HG02798 (cell line): ENCODE measurements around the gene UNC13B.
"Not testable (repeated sequence)": the region's sequence is repeated elsewhere in the genome, so short reads cannot be mapped to it uniquely, and the experiment has no call there.

Experiments
- ATAC-seq: cut with Tn5 transposase; IDR thresholded peaks from one replicate; pipeline ENCODE4 v1.9.1; 2021; ENCODE audit warnings: mild to moderate bottlenecking; ENCODE audit not compliant: unreplicated experiment, poor library complexity

Gene UNC13B

DNA sequence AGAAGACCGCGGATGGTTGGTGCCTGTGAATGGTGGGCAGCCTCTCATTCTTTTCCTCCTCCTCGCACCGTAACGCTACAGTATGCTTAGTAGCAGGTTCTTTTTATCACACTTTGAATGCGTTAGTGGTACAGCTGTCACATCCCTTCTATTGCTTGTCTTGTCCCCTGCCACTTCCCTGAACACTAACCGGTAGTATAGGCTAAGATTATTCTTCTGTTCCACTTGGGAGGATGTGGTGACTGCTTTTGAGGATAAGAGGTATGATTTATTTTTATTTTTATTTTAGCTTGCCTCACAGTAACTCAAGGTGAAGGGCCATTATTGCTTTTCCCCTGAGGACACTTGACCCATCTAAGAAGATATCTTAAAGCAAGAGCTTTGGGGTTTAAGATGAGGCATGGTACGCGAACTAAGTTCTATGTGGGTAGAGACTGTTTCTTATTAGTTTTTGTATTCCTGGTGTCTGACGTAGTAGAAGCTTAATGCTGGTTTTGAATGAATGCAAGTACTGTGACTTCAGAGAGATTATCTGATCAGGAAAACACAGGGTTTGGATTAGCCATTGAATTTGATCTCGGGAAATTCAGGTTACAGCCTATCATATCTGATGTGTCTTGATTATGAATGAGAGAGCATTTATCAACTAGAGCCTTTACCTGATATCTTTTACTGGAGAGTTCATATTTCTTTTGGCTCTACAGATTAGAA lies 951 bp downstream of the UNC13B start:
- ATAC-seq = no peak

GRCh38 chr9:35163413-35163812 lies 1.6 kb downstream of the UNC13B start:
- ATAC-seq = no peak

- ATAC-seq = no peak
Observed at GRCh38 chr9:35164711-35165110, 2.9 kb downstream of the UNC13B start.

GRCh38 chr9:35167429-35167828 lies 5.6 kb downstream of the UNC13B start:
- not testable (repeated sequence) for ATAC-seq

DNA sequence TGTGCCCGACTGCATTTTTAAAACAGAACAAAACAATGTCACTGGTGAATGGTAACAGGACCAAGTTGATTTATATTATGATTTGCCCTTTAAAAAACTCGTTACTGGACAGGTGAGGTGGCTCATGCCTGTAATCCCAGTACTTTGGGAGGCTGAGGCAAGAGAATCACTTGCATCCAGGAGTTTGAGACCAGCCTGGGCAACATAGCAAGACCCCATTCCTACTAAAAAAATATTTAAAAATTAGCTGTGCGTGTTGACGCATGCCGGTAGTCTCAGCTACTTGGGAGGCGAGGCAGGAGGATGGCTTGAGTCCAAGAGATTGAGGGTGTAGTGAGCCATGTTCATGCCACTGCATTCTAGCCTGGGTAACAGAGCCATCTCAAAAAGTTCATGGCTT lies 7.2 kb downstream of the UNC13B start:
- no peak for ATAC-seq

- no peak for ATAC-seq
Observed at GRCh38 chr9:35172878-35173277, 11.1 kb downstream of the UNC13B start.

- no peak for ATAC-seq
Observed at GRCh38 chr9:35177520-35177919, 15.7 kb downstream of the UNC13B start.

- no peak for ATAC-seq
Observed at GRCh38 chr9:35179347-35180280, 17.8 kb downstream of the UNC13B start.

DNA sequence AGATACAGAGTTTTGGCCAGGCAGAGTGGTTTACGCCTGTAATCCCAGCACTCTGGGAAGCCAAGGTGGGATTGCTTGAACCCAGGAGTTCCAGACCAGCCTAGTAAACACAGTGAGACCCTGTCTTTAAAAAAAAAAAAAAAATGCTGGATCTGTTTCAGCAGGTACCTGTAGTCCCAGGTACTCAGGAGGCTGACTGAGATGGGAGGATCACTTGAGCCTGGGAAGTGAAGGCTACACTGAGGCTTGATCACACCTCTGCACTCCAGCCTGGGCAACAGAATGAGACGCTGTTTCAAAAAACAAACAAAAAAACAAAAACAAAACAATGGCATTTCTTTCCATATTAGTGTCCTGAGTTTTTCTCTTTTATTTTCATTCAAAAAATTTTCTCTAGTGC lies 19.0 kb downstream of the UNC13B start:
- ATAC-seq = no peak

DNA sequence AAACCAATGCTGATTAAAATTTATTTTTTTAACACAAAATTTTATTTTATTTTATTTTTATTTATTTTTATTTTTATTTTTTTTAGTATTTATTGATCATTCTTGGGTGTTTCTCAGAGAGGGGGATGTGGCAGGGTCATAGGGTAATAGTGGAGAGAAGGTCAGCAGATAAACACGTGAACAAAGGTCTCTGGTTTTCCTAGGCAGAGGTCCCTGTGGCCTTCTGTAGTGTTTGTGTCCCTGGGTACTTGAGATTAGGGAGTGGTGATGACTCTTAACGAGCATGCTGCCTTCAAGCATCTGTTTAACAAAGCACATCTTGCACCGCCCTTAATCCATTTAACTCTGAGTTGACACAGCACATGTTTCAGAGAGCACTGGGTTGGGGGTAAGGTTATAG lies 20.6 kb downstream of the UNC13B start:
- ATAC-seq = not testable (repeated sequence)

DNA sequence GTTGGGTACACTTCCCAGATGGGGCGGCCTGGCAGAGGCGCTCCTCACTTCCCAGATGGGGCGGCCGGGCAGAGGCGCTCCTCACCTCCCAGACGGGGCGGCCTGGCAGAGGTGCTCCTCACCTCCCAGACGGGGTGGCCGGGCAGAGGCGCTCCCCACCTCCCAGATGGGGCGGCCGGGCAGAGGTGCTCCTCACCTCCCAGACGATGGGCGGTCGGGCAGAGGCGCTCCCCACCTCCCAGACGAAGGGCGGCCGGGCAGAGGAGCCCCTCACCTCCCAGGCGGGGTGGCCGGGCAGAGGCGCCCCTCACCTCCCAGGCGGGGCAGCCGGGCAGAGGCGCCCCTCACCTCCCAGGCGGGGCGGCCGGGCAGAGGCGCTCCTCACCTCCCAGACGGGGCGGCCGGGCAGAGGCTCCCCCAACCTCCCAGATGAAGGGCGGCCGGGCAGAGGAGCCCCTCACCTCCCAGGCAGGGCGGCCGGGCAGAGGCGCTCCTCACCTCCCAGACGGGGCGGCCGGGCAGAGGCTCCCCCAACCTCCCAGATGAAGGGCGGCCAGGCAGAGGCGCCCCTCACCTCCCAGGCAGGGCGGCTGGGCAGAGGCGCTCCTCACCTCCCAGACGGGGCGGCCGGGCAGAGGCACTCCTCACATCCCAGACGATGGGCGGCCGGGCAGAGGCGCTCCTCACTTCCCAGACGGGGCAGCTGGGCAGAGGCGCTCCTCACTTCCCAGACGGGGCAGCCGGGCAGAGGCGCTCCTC lies 21.4 kb downstream of the UNC13B start:
- ATAC-seq = not testable (repeated sequence)

GRCh38 chr9:35183755-35184480 lies 22.1 kb downstream of the UNC13B start:
- not testable (repeated sequence) for ATAC-seq

GRCh38 chr9:35186524-35186923 lies 24.7 kb downstream of the UNC13B start:
- no peak for ATAC-seq

DNA sequence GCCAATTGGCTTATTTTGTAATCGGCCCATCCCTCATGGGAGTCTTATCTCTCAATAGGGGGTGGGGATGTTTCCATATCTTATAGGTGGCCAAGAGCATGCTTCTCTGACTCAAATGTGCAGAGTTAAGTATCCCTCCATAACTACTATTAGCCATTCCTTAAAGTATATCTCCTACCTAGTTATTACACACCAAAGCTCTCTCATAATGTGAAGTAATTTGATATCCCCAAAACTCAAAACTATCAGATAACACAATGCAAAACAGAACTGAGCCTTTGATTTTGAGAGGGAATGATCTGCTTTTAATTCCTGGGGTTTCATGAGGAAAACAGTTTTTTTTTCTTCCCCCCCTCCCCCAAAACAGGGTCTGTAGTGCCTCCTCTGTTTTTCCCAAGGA lies 28.4 kb downstream of the UNC13B start:
- no peak for ATAC-seq

GRCh38 chr9:35191105-35191504 lies 29.3 kb downstream of the UNC13B start:
- no peak for ATAC-seq

DNA sequence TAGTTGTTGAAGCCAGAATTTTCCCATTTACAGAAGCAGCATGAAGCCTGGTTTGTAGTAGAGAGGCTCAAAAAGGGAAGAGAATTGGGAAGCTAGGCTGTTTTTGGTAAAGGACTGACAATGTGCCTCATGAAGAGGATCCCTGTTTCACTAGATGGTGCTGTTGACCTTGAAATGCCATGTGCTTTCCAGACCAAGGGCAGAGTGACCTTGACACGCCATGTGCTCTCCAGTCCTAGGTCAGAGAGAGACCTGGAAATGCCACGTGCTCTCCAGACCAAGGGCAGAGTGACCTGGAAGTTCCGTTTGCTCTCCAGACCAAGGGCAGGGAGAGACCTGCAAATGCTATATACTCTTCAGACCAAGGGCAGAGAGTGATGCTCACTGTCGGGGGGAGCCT lies 32.0 kb downstream of the UNC13B start:
- no peak for ATAC-seq

- ATAC-seq = no peak
Observed at GRCh38 chr9:35195683-35196082, 33.9 kb downstream of the UNC13B start.

DNA sequence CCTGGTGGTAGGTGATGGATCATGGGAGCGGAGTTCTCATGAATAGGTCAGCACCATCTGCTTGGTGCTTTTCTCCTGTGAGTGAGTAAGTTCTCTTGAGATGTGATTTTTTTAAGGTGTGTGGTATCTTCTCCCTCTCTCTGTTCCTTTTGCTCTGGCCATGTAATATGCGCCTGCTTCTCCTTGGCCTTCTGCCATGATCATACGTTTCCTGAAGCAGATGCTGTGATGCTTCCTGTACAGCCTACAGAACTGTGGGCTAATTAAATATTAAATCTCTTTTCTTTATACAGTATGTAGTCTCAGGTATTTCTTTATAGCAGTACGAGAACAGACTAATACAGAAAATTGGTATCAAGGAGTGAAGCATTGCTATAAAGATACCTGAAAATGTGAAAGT lies 36.4 kb downstream of the UNC13B start:
- no peak for ATAC-seq

- ATAC-seq = no peak
Observed at GRCh38 chr9:35203528-35203927, 41.7 kb downstream of the UNC13B start.

- ATAC-seq = no peak
Observed at GRCh38 chr9:35205340-35205739, 43.5 kb downstream of the UNC13B start.
